Epithelial cell of esophagus (primary cell): ENCODE measurements around the gene FAM222A.
A peak's percentile ranks its signal among the peaks of the same experiment; 100 is the strongest.

Experiments used
- DNase-seq: peaks from one replicate; pipeline ENCODE4 v3.0.0; 2010; ENCODE audit warnings: low read depth
- H3K4me3 ChIP-seq: 2 replicates; pipeline ENCODE4 v1.5.1; 2011; ENCODE audit warnings: mild to moderate bottlenecking, low read length, control low read depth
- TF ChIP-seq, protein P1 (sequence below): IDR thresholded peaks from 2 replicates; pipeline ENCODE4 v1.5.1; 2011; ENCODE audit warnings: low read depth, mild to moderate bottlenecking, low read length, control low read depth, inconsistent platforms; ENCODE audit not compliant: insufficient read depth; ENCODE audit errors: missing control alignments

FAM222A gene

DNA sequence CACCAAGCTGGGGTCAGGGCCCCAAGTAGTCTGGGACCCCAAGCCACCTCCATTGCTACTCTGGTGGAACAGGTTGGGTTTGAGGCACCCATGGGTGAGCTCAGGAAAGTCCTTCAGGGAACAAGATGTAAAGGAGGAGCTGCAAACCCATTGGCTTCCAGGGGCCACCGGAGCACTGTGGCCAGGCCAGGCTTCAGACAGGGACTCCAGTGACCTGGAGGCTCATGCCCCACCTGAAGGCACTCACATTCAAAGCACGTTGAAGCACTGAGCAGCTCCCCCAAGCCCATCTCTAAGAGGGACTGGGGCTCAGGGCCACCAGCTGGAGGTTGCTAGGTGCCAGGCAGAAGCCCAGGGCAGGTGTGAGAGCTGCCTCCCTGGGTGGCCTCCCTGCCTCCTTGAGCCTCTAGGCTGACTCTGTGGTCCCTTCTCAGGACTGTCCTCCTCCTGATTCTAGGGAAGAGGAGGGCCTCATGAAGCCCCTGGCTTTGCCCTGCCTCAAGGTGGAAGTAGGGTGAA lies 49.1 kb downstream of the FAM222A start:
- TF ChIP-seq, protein P1, sequence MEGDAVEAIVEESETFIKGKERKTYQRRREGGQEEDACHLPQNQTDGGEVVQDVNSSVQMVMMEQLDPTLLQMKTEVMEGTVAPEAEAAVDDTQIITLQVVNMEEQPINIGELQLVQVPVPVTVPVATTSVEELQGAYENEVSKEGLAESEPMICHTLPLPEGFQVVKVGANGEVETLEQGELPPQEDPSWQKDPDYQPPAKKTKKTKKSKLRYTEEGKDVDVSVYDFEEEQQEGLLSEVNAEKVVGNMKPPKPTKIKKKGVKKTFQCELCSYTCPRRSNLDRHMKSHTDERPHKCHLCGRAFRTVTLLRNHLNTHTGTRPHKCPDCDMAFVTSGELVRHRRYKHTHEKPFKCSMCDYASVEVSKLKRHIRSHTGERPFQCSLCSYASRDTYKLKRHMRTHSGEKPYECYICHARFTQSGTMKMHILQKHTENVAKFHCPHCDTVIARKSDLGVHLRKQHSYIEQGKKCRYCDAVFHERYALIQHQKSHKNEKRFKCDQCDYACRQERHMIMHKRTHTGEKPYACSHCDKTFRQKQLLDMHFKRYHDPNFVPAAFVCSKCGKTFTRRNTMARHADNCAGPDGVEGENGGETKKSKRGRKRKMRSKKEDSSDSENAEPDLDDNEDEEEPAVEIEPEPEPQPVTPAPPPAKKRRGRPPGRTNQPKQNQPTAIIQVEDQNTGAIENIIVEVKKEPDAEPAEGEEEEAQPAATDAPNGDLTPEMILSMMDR = no peak
- no peak for DNase-seq
- no peak overlapping the region for H3K4me3 ChIP-seq

DNA sequence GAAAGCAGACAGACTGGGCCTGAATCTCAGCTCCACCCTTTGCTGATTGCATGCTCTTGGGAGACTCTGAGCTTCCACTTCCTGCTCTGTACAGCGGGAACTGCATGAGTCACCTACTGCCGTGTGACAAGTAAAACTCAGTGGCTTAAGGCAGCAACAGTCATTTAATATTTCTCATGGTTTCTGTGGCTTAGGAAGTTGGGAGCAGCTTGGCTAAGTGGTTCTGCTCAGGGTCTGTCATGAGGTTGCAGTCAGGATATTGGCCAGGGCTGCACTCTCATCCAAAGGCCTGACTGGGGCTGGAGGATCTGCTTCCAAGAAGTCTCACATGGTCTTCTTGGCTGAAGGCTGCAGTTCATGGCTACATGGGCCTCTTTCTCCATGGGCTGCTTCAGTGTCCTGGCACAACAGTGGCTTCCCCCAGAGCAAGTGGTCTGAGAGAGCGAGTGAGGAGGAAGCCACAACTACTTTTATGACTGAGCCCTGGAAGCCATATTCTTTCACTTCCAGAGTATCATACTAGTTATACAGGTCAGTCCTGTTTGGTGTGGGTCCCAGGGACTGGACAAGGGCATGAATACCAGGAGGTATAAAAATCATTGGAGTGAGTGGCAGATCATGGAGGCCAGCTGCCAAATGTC lies 49.7 kb downstream of the FAM222A start:
- peak; percentile 90 for DNase-seq
- no peak overlapping the region for H3K4me3 ChIP-seq
- TF ChIP-seq, protein P1 = no peak

DNA sequence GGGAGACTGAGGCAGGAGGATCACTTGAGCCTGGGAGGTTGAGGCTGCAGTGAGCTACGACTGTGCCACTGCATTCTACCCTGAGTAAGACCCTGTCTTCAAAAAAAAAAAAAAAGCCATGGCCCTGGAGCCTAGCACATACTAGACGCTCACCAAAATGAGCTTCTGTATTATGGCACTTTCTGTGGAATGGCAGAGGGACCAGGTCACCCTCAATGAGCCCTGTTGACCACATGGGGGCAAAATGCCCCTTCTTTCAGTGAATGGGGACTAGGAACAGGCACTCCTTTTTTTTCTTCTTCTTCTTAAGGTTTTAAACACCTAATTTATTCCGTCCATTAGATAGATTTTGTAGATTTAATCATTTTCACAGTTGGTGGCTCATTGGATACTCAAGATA lies 50.5 kb downstream of the FAM222A start:
- H3K4me3 ChIP-seq = no peak overlapping the region
- DNase-seq = no peak
- TF ChIP-seq, protein P1 = no peak

DNA sequence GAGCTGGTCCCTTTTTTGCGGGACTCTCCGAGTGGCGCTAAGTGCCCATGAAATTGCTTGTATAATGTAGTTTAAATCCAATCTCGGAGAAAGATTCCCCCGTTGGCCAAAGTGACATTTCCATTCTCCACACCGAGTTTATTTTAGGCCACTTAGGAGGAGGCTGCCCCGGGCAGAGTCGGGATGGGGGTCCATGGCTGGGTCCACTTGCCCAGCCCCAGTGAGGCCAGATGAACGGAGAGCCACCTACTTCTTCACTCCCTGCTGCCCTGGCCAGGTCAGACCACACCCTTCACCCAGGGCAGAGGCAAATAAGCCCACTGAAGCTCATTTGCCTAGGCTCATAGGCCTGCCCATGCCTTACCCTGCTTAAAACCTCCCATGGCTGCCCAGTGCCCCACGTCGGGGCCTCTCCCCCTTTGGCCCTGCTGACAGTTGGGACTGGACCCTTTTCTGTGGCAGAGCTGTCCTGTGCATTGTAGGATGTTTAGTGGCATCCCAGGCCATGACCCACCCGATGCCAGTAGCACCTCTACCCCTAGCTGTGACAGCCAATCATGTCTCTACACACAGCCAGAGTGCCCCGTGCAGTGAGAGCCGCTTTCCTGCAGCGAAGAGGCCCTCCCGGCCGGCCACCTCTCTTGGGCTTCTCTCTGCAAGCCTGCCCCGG lies 51.3 kb downstream of the FAM222A start:
- TF ChIP-seq, protein P1 = no peak
- no peak overlapping the region for H3K4me3 ChIP-seq
- DNase-seq = no peak

DNA sequence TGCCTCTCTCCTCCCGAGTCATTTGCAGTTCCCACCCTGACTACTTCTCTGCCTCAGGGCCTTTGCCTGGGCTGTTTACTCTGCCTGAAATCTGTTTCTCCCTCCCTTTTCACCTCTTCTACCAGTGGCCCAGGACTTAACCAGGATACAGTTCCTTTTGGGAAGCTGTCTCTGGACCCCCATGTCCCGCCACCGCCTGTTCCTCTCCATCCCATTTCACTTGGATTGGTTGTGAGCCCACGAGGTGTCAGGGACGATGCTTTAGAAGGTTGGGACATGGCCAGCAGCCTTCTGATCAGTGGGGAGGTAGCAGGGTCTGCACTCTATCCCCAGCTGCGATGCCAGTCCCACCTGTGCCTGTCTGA lies 51.8 kb downstream of the FAM222A start:
- TF ChIP-seq, protein P1 = no peak
- no peak for DNase-seq
- H3K4me3 ChIP-seq = no peak overlapping the region

DNA sequence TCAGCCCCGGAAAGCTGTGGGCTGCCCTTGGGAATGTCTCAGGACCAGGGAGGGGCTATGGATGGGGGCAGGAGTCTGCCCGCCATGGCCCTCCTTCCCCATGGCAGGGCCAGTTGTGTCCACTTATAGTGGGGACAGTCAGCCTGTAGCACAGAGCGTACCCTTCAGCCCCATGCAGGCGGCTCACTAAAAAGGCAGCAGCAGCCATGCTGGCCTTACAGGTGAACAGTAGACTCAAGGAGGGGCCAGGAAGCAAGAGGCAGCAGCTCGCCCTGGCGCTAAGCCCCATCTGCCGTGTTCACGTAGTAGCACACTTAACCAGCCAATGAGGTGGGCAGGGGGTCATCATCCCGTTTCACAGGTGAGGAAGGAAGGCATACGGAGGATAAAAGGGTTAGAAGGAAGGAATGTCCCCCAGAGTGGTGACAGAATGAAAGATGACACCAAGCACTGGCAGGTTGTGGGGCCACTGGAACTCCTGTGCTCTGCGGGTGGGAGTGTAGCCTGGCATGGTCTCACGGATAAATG lies 52.7 kb downstream of the FAM222A start:
- no peak for DNase-seq

More for the DNA sequence above, 52.7 kb downstream of the FAM222A start:
- H3K4me3 ChIP-seq = no peak overlapping the region
- TF ChIP-seq, protein P1 = no peak
